Ovary (tissue), 9 donors: ENCODE results near the gene BSN. TPM values are rescaled to one million over a fixed set of nuclear protein-coding genes. Genes with fewer than 3 reads are reported as not detected.

Experiments used
- DNase-seq, 5 donors: peaks; one replicate each; pipeline ENCODE4 v3.0.0-alpha.2; 2019 to 2020
- H3K27ac ChIP-seq, 2 donors: fragments of 200-600 bp; one replicate each; pipeline versions ENCODE4 v1.5.1 to v1.8.0; 2019 to 2022
- H3K27me3 ChIP-seq: fragments of 200-600 bp; one replicate; pipeline ENCODE4 v1.8.0; 2022
- H3K36me3 ChIP-seq: fragments of 200-600 bp; sonication (generic); one replicate; pipeline ENCODE4 v1.5.1; 2019
- H3K4me1 ChIP-seq: one replicate; pipeline ENCODE4 v1.8.1; 2013; ENCODE audit warnings: mild to moderate bottlenecking, moderate library complexity; ENCODE audit not compliant: insufficient read depth
- H3K4me3 ChIP-seq: fragments of 200-600 bp; sonication (generic); one replicate; pipeline ENCODE4 v1.5.1; 2017
- H3K9me3 ChIP-seq, 2 donors: fragments of 200-600 bp in 1 of 2; sonication (generic) in 1 of 2; one replicate each; pipeline versions ENCODE4 v1.5.1 to v1.8.1; 2013 to 2019; ENCODE audit warnings: mild to moderate bottlenecking in 1 of 2, moderate library complexity in 1 of 2
- CTCF ChIP-seq, 3 donors: fragments of 450-650 bp in 2 of 3; fragments of 200-600 bp in 1 of 3; IDR thresholded peaks; one replicate each; pipeline versions ENCODE4 v1.5.1 to v1.8.0; 2016 to 2022; ENCODE audit warnings: antibody characterized with exemption in 3 of 3, mild to moderate bottlenecking in 1 of 3
- EP300 ChIP-seq: sonication (generic); formaldehyde crosslinking; IDR thresholded peaks from one replicate; pipeline ENCODE4 v1.6.1; 2017; ENCODE audit warnings: antibody characterized with exemption
- POLR2A ChIP-seq: fragments of 450-650 bp; IDR thresholded peaks from one replicate; pipeline ENCODE4 v1.6.1; 2017; ENCODE audit warnings: antibody characterized with exemption, mild to moderate bottlenecking, moderate library complexity
- WGBS, 3 donors: extraction: QIAGEN DNeasy Blood & Tissue Kit in 1 of 3; methylation state at CpG; one replicate each; pipeline versions ENCODE4 v1.1.5 to v1.1.7; 2013 to 2017; 5-methylcytosine and 5-hydroxymethylcytosine counted together
- intact Hi-C, 4 donors: fragments of 100-400 bp; cut with DNase I; formaldehyde crosslinking; loops; one replicate each; pipeline versions ENCODE4 v1.11.0 to v1.15.1; 2022 to 2023
- polyA plus RNA-seq, 2 donors: library from polyadenylated mRNA; stranded (reverse); fragments of 200-250 nt in 1 of 2; fragments of 350-450 nt in 1 of 2; fragmentation: Illumina TruSeq in 1 of 2; extraction: RNeasy Lipid Tissue Mini Kit (QIAGEN cat#74804) in 1 of 2; gene quantifications; one replicate each; pipeline ENCODE4 v1.2.3, GENCODE V29; 2013 to 2014
- total RNA-seq, 7 donors: library from RNA; depleted of rRNA in 2 of 7; stranded (reverse); fragments of >200 nt in 2 of 7; fragmentation: NEBNext Ultra II Directional in 3 of 7; extraction: Animal tissue kit (Norgen Biotek cat#: 25700) in 3 of 7; gene quantifications; one replicate each; pipeline versions ENCODE4 v1.1.0 to v1.2.4, GENCODE V29; 2016 to 2023
- donor health status: DM: no; HTN: no; CAD: no; lungs with moderate emphysema.
- donor health status: DM: no; HTN: no; CAD: no.
- donor health status: Bipolar disorder and iron deficiency.
- donor health status: DM: yes; HTN: yes; CAD: no.
- donor health status: DM: no; HTN: no; CAD: no.
- donor health status: DM: yes; HTN: yes; CAD: no.

Gene BSN
- total and polyA plus RNA-seq, 9 donors, result 0.12 to 3.5 (median 0.77) TPM

- no peak overlapping the region for H3K27ac ChIP-seq
- H3K27me3 ChIP-seq, result no peaks in the 10 kb centered on the region
- DNase-seq, result no peak
- TF ChIP-seq CTCF (IDR thresholded peaks at IDR 0.05) (no peak), EP300 (no peak), POLR2A (no peak)
- no peaks in the 10 kb centered on the region for H3K36me3 ChIP-seq
- 78 to 83% (median 83%) methylated on average over 4 of the region's 4 CpGs for WGBS, 3 donors
- no peak overlapping the region for H3K4me3 ChIP-seq
- intact Hi-C loops, result no loop called here
- no peaks in the 10 kb centered on the region for H3K4me1 ChIP-seq
- no peaks in the 10 kb centered on the region for H3K9me3 ChIP-seq
Observed at GRCh38 chr3:49659756-49660155, 105.5 kb downstream of the BSN start.

- DNase-seq, result no peak
- no peak overlapping the region for H3K27ac ChIP-seq
- H3K4me1 ChIP-seq, result no peaks in the 10 kb centered on the region
- H3K4me3 ChIP-seq, result no peak overlapping the region
- intact Hi-C loops, result no loop called here
- TF ChIP-seq POLR2A (no peak), EP300 (no peak), CTCF (IDR thresholded peaks at IDR 0.05) (no peak)
- 71 to 80% (median 74%) methylated on average over 14 of the region's 14 CpGs for WGBS, 3 donors
- no peaks in the 10 kb centered on the region for H3K36me3 ChIP-seq
- no peaks in the 10 kb centered on the region for H3K27me3 ChIP-seq
- H3K9me3 ChIP-seq, result no peaks in the 10 kb centered on the region
Observed at GRCh38 chr3:49661281-49661680, 107.0 kb downstream of the BSN start.

- Histone ChIP-seq H3K4me3 (no peak overlapping the region), H3K4me1 (no peaks in the 10 kb centered on the region), H3K27me3 (no peaks in the 10 kb centered on the region), H3K36me3 (no peaks in the 10 kb centered on the region), H3K27ac (no peak overlapping the region), H3K9me3 (no peaks in the 10 kb centered on the region)
- 85 to 86% (median 86%) methylated on average over 22 of the region's 22 CpGs for WGBS, 3 donors
- no peak for DNase-seq
- intact Hi-C loops, result no loop called here
- no peak for TF ChIP-seq EP300
- TF ChIP-seq POLR2A, result no peak
- TF ChIP-seq CTCF (IDR thresholded peaks at IDR 0.05), result no peak
Observed at GRCh38 chr3:49662021-49662420, 107.7 kb downstream of the BSN start.

- H3K36me3 ChIP-seq, result no peaks in the 10 kb centered on the region
- 91 to 92% (median 92%) methylated on average over 18 to 34 of the region's 34 CpGs for WGBS, 3 donors
- no peaks in the 10 kb centered on the region for H3K27me3 ChIP-seq
- no peaks in the 10 kb centered on the region for H3K4me1 ChIP-seq
- no peak overlapping the region for H3K4me3 ChIP-seq
- intact Hi-C loops, result no loop called here
- no peaks in the 10 kb centered on the region for H3K9me3 ChIP-seq
- no peak overlapping the region for H3K27ac ChIP-seq
- TF ChIP-seq CTCF (IDR thresholded peaks at IDR 0.05) (no peak), POLR2A (no peak), EP300 (no peak)
- no peak for DNase-seq
Observed at GRCh38 chr3:49662720-49663413, 108.6 kb downstream of the BSN start.
